NT2/D1 (cell line): ENCODE measurements around the gene GLUL.

Experiments
- DNase-seq: peaks from one replicate; pipeline ENCODE4 v3.0.0-alpha.2; 2011; ENCODE audit warnings: low read depth, low spot score
- H3K27me3 ChIP-seq: 2 replicates; pipeline ENCODE4 v1.6.0; 2011; ENCODE audit warnings: mild to moderate bottlenecking; ENCODE audit not compliant: insufficient read length, insufficient read depth
- H3K36me3 ChIP-seq: 2 replicates; pipeline ENCODE4 v1.6.1; 2011; ENCODE audit warnings: mild to moderate bottlenecking, low read length, mixed read lengths; ENCODE audit not compliant: insufficient read depth, insufficient read length
- H3K4me1 ChIP-seq: 2 replicates; pipeline ENCODE4 v1.5.1; 2011; ENCODE audit not compliant: insufficient read depth, insufficient read length
- H3K4me3 ChIP-seq: 2 replicates; pipeline ENCODE4 v1.5.1; 2011; ENCODE audit warnings: low read depth; ENCODE audit not compliant: insufficient read length
- H3K9ac ChIP-seq: 2 replicates; pipeline ENCODE4 v1.6.0; 2011; ENCODE audit warnings: low read depth; ENCODE audit not compliant: insufficient read length
- H3K9me3 ChIP-seq: 2 replicates; pipeline ENCODE4 v1.5.1; 2011; ENCODE audit warnings: mild to moderate bottlenecking, low read length; ENCODE audit not compliant: insufficient read depth
- SUZ12 ChIP-seq: IDR thresholded peaks from 2 replicates; pipeline ENCODE4 v1.6.1; 2011; ENCODE audit not compliant: insufficient read length, insufficient read depth; ENCODE audit errors: extremely low read depth
- YY1 ChIP-seq: IDR thresholded peaks from 2 replicates; pipeline ENCODE4 v1.6.1; 2011; ENCODE audit not compliant: insufficient read length, insufficient read depth
- ZNF274 ChIP-seq: IDR thresholded peaks from 2 replicates; pipeline ENCODE4 v1.6.1; 2011; ENCODE audit warnings: mild to moderate bottlenecking, low read depth, low read length

Gene GLUL

GRCh38 chr1:182391362-182392049, at the start of gene GLUL:
GLUL (minus strand) TSS chr1:182391790; CDS start chr1:182388737, 3,053 bp downstream.
- peaks cover 5% of the 10 kb centered on the region for H3K27me3 ChIP-seq
- no peaks in the 10 kb centered on the region for H3K9me3 ChIP-seq
- peak; percentile 97 for DNase-seq
- TF ChIP-seq ZNF274, result no peak
- TF ChIP-seq YY1, result no peak
- no peak for TF ChIP-seq SUZ12
- H3K9ac ChIP-seq, result peak within 1 kb of the TSS; percentile 95
- H3K4me3 ChIP-seq, result peak within 1 kb of the TSS; percentile 85
- H3K4me1 ChIP-seq, result peaks cover 2% of the 10 kb centered on the region
- peaks cover 42% of the 10 kb centered on the region for H3K36me3 ChIP-seq

GRCh38 chr1:182438326-182438725, 46.7 kb upstream of the GLUL start:
- TF ChIP-seq YY1 (no peak), ZNF274 (no peak), SUZ12 (no peak)
- H3K9me3 ChIP-seq, result peaks cover 20% of the 10 kb centered on the region
- DNase-seq, result no peak
- no peak overlapping the region for H3K9ac ChIP-seq
- H3K4me3 ChIP-seq, result no peak overlapping the region
- H3K4me1 ChIP-seq, result no peaks in the 10 kb centered on the region
- no peaks in the 10 kb centered on the region for H3K36me3 ChIP-seq
- H3K27me3 ChIP-seq, result no peaks in the 10 kb centered on the region

GRCh38 chr1:182433580-182433979, 42.0 kb upstream of the GLUL start:
- no peaks in the 10 kb centered on the region for H3K27me3 ChIP-seq
- TF ChIP-seq YY1, result no peak
- TF ChIP-seq SUZ12, result no peak
- no peak for TF ChIP-seq ZNF274
- no peak for DNase-seq

DNA sequence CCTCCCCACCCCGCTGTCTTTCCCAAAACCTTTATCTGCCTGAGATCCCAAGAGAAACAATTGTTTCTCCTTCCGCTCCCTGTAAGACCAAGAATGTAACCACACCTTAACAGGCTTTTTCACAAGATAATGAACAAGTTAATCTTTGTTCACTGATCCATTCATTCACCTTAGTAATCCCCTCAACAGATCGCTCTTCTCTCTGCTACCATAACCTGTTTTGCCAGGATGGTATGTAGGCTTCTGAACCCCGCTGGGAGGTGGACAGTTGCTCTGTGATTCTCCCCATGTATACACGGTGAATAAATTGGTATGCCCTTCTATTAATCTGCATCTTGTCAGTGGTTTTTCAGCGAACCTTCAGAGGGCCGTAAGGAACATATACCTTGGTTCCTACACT, 39.7 kb upstream of the GLUL start:
- Histone ChIP-seq H3K4me1 (peaks cover 4% of the 10 kb centered on the region), H3K9me3 (no peaks in the 10 kb centered on the region), H3K36me3 (no peaks in the 10 kb centered on the region), H3K4me3 (no peak overlapping the region), H3K9ac (no peak overlapping the region), H3K27me3 (no peaks in the 10 kb centered on the region)
- no peak for DNase-seq
- TF ChIP-seq SUZ12 (no peak), ZNF274 (no peak), YY1 (no peak)

More at GRCh38 chr1:182433580-182433979, 42.0 kb upstream of the GLUL start:
- Histone ChIP-seq H3K9me3 (peaks cover 7% of the 10 kb centered on the region), H3K36me3 (no peaks in the 10 kb centered on the region), H3K4me3 (no peak overlapping the region), H3K4me1 (peaks cover 4% of the 10 kb centered on the region), H3K9ac (no peak overlapping the region)

- Histone ChIP-seq H3K9ac (no peak overlapping the region), H3K36me3 (no peaks in the 10 kb centered on the region), H3K27me3 (no peaks in the 10 kb centered on the region), H3K4me1 (peaks cover 4% of the 10 kb centered on the region), H3K9me3 (no peaks in the 10 kb centered on the region), H3K4me3 (no peak overlapping the region)
- no peak for DNase-seq
- no peak for TF ChIP-seq SUZ12
- no peak for TF ChIP-seq YY1
- no peak for TF ChIP-seq ZNF274
Measured at GRCh38 chr1:182430263-182431068, 38.9 kb upstream of the GLUL start.

DNA sequence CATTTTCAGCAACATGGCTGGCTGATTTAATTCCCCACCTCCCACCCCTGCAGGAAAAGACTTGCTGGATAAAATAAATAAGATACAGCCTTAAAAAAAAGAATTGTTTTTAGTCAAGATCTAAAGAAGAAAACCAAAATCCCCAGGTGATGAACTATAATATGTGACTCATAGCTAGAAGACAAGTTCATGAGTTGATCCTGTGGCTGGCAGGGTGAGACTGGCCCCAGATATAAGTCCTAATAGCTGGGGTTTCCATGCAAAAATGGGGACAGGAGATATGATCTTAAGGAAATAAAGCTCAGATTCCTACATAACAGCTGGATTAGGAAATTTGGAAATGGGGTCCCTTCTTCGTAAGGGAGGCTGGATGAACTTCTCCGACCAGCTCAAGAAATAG, 36.5 kb upstream of the GLUL start:
- H3K36me3 ChIP-seq, result no peaks in the 10 kb centered on the region
- H3K4me3 ChIP-seq, result no peak overlapping the region
- H3K4me1 ChIP-seq, result peaks cover 4% of the 10 kb centered on the region
- no peak for DNase-seq
- TF ChIP-seq ZNF274, result no peak
- TF ChIP-seq YY1, result no peak
- no peak for TF ChIP-seq SUZ12
- no peaks in the 10 kb centered on the region for H3K27me3 ChIP-seq
- H3K9me3 ChIP-seq, result no peaks in the 10 kb centered on the region
- H3K9ac ChIP-seq, result no peak overlapping the region

- Histone ChIP-seq H3K4me1 (no peaks in the 10 kb centered on the region), H3K36me3 (no peaks in the 10 kb centered on the region), H3K9me3 (no peaks in the 10 kb centered on the region), H3K4me3 (no peak overlapping the region), H3K27me3 (no peaks in the 10 kb centered on the region), H3K9ac (no peak overlapping the region)
- no peak for TF ChIP-seq SUZ12
- no peak for DNase-seq
Measured at GRCh38 chr1:182426442-182427430, 35.1 kb upstream of the GLUL start.
